HepG2 (cell line): ENCODE measurements around the gene STK32B. TPM values are rescaled to one million over a fixed set of nuclear protein-coding genes. Genes with fewer than 3 reads are reported as not detected.

Experiments
- ATAD3A ChIP-seq: sonication (generic); formaldehyde crosslinking; IDR thresholded peaks from 2 replicates; pipeline ENCODE4 v1.4.0; 2020; ENCODE audit warnings: missing genetic modification reagents
- ESRRA ChIP-seq: sonication (generic); formaldehyde crosslinking; IDR thresholded peaks from 2 replicates; pipeline ENCODE4 v1.5.1; 2020; ENCODE audit warnings: mild to moderate bottlenecking, low read depth, missing genetic modification reagents
- ZNF33A ChIP-seq: sonication (generic); formaldehyde crosslinking; IDR thresholded peaks from 2 replicates; pipeline ENCODE4 v1.5.1; 2020; ENCODE audit warnings: missing genetic modification reagents, mild to moderate bottlenecking, moderate library complexity, borderline replicate concordance
- ZNF451 ChIP-seq: sonication (generic); formaldehyde crosslinking; IDR thresholded peaks from 2 replicates; pipeline ENCODE4 v1.5.0; 2020; ENCODE audit warnings: mild to moderate bottlenecking, missing genetic modification reagents
- ZSCAN22 ChIP-seq: sonication (generic); formaldehyde crosslinking; IDR thresholded peaks from 2 replicates; pipeline ENCODE4 v1.4.0; 2020; ENCODE audit warnings: mild to moderate bottlenecking, missing genetic modification reagents
- polyA plus RNA-seq, 8 experiments: library from polyadenylated mRNA; depleted of rRNA in 3 of 8; stranded (reverse) in 7 of 8; unstranded in 1 of 8; fragments of >200 nt; fragmentation: Illumina TruSeq in 4 of 8; extraction: Trizol in 4 of 8; gene quantifications; 2 replicates each; pipeline versions ENCODE4 v1.2.1 to v1.2.3, GENCODE V29; 2011 to 2016; ENCODE audit warnings: low read depth in 4 of 8, missing spikeins in 1 of 8, mixed read lengths in 1 of 8; ENCODE audit not compliant: insufficient read depth in 1 of 8
- total RNA-seq, 5 experiments: library from RNA; depleted of rRNA; stranded (reverse); fragments of >200 nt; fragmentation: Illumina TruSeq; extraction: Trizol; gene quantifications; 2 replicates each; pipeline ENCODE4 v1.2.3, GENCODE V29; 2016; ENCODE audit warnings: low read depth in 1 of 5
- TF ChIP-seq, protein P1 (sequence below): sonication (generic); formaldehyde crosslinking; IDR thresholded peaks from 2 replicates; pipeline ENCODE4 v1.4.0; 2020; ENCODE audit warnings: mild to moderate bottlenecking, missing genetic modification reagents
- TF ChIP-seq, protein P2 (sequence below): sonication (generic); formaldehyde crosslinking; IDR thresholded peaks from 2 replicates; pipeline ENCODE4 v1.4.0; 2020; ENCODE audit warnings: mild to moderate bottlenecking, missing genetic modification reagents
- TF ChIP-seq, protein P3 (sequence below): sonication (generic); formaldehyde crosslinking; IDR thresholded peaks from 2 replicates; pipeline ENCODE4 v1.8.0; 2022; ENCODE audit warnings: mild to moderate bottlenecking, missing genetic modification reagents, moderate library complexity

The STK32B gene
- total and polyA plus RNA-seq, 2 of the 13 experiments (the other 11 are each of a cell fraction or from before 2014, with no cell fraction given), result not detected

DNA sequence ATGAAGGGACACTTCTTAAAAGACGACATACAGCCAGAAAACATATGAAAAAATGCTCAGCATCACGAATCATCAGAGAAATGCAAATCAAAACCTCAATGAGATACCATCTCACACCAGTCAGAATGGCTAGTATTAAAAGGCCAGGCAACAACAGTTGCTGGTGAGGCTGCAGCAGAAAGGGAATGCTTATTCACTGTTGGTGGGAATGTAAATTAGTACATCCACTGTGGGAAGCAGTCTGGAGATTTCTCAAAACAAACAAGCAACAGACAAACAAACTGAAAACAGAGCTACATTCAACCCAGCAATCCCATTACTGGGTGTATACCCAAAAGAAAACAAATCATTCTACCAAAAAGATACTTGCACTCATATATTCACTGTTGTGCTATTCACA is 459.2 kb downstream of the STK32B start (continued):
- TF ChIP-seq, protein P1, sequence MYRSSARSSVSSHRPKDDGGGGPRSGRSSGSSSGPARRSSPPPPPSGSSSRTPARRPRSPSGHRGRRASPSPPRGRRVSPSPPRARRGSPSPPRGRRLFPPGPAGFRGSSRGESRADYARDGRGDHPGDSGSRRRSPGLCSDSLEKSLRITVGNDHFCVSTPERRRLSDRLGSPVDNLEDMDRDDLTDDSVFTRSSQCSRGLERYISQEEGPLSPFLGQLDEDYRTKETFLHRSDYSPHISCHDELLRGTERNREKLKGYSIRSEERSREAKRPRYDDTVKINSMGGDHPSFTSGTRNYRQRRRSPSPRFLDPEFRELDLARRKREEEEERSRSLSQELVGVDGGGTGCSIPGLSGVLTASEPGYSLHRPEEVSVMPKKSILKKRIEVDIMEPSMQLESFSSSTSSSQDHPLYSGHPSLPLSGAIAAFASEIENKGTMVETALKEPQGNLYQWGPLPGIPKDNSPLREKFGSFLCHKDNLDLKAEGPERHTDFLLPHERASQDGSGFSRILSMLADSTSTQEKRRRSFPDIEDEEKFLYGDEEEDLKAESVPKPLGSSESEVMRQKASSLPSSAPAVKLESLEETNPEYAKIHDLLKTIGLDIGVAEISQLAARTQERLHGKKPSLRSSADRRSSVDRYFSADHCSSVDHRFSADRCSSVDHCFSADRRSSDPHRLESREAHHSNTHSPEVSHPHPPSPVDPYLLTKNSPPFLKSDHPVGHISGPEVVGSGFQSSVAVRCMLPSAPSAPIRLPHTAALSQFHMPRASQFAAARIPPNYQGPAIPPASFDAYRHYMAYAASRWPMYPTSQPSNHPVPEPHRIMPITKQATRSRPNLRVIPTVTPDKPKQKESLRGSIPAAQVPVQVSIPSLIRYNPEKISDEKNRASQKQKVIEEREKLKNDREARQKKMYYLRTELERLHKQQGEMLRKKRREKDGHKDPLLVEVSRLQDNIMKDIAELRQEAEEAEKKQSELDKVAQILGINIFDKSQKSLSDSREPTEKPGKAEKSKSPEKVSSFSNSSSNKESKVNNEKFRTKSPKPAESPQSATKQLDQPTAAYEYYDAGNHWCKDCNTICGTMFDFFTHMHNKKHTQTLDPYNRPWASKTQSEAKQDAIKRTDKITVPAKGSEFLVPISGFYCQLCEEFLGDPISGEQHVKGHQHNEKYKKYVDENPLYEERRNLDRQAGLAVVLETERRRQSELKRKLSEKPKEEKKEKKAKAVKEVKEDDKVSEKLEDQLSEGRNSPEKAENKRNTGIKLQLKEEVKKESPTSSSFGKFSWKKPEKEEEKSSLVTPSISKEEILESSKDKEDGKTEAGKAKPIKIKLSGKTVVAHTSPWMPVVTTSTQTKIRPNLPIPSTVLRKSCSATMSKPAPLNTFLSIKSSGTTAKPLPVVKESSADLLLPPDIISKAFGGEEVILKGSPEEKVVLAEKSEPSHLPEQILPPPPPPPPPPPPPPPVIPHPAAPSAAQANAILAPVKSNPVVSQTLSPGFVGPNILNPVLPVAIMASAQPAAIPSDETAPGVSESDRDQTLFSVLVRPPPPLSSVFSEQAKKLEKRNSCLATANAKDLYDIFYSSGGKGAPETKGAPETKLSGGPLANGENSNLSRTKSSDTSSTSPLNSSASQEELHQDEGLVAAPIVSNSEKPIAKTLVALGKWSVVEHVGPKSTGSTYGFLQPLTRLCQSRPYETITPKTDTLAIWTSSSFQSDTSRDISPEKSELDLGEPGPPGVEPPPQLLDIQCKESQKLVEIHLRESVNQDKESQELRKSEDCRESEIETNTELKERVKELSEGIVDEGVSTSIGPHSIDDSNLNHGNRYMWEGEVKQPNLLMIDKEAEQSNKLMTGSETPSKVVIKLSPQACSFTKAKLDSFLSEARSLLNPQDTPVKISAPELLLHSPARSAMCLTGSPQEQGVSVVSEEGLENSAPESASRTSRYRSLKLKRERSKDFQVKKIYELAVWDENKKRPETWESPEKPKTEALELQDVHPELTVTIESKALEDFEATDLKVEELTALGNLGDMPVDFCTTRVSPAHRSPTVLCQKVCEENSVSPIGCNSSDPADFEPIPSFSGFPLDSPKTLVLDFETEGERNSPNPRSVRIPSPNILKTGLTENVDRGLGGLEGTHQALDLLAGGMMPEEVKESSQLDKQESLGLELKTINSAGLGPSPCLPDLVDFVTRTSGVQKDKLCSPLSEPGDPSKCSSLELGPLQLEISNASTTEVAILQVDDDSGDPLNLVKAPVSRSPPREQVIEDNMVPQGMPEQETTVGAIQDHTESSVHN, result no peak
- TF ChIP-seq ZSCAN22 (CRISPR knock-in tag) (no peak), ZNF33A (CRISPR knock-in tag) (no peak), ESRRA (no peak), ATAD3A (CRISPR knock-in tag) (no peak), ZNF451 (CRISPR knock-in tag) (no peak)
- TF ChIP-seq, protein P2, sequence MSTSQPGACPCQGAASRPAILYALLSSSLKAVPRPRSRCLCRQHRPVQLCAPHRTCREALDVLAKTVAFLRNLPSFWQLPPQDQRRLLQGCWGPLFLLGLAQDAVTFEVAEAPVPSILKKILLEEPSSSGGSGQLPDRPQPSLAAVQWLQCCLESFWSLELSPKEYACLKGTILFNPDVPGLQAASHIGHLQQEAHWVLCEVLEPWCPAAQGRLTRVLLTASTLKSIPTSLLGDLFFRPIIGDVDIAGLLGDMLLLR, result no peak
- TF ChIP-seq, protein P3, sequence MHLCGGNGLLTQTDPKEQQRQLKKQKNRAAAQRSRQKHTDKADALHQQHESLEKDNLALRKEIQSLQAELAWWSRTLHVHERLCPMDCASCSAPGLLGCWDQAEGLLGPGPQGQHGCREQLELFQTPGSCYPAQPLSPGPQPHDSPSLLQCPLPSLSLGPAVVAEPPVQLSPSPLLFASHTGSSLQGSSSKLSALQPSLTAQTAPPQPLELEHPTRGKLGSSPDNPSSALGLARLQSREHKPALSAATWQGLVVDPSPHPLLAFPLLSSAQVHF, result no peak
